SH-SY5Y (cell line): ENCODE measurements around the gene AZU1.

Experiments
- GATA2 ChIP-seq: IDR thresholded peaks from 2 replicates; pipeline ENCODE4 v1.6.1; 2011; ENCODE audit warnings: mild to moderate bottlenecking, low read depth, low read length
- GATA3 ChIP-seq: IDR thresholded peaks from 2 replicates; pipeline ENCODE4 v1.6.1; 2011; ENCODE audit warnings: low read depth, mild to moderate bottlenecking, low read length, moderate library complexity

- TF ChIP-seq GATA2: no peak
- TF ChIP-seq GATA3: no peak
These were observed 45.4 kb downstream of the AZU1 start for GRCh38 chr19:873084-873483.
